Stimulated activated naive CD4-positive, alpha-beta T cell (primary cell): ENCODE measurements around the gene MCM3.
A peak's percentile ranks its signal among the peaks of the same experiment; 100 is the strongest.

ENCODE experiments used
- DNase-seq, 6 experiments: peaks; one replicate each; lab custom pipeline; 2025; lab: John Stamatoyannopoulos, UW

MCM3 gene

DNA sequence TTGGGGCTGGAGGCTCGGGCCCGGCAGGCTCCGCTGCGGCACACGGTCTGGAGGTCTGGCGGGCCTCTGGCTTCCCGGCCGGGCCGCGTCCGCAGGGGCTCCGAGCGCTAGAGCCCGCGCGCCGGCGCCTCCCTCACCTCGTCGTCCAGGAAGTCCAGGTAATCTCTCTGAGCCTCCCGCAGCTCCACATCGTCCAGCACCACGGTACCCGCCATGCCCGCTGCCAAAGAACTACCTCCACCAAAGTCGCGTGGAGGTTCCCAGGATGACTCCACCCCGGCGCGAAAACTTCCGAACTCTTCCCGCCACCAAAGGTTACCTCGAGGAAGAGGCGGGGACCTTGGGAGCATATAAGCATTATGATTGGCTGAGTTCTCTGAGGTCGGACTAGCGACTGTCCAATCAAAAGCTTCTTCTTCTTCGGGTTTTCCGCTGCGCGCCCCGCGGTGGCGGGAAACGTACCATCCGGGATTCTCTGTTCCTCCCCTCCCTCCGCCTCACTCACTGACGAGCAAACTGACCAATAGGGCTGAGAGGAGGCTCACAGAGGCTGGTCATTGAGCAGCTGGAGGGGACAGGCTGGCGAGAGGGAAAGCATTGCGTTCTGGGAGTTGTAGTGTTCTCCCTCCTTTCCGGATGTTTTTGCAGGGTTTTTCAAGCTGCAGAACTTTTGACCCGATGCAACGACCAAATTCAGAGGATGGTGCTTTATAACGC, at the start of gene MCM3:
MCM3 (minus strand) TSS at position 283 of the 717 bp plus-strand sequence; CDS start at position 215, 68 bp downstream.
- DNase-seq = peak; percentile 86 to 98 (median 95)

DNA sequence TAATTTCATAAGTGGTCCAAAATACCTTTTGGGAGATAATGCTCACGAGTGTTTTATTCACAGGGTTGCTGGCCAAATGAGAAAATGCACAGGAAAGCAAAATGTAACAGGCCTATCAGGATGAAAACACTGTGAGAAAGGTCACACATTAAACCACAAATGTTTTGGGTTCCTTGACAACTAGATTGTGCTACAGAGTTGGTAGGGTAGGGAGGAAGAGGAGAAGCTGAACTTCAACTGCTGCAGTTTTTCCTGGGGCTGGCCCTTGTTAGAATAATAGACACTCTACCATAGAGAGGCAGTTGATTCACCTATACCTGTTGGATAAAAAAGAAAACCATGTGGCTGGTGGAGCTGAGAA, 49.3 kb upstream of the MCM3 start:
- peak in 3 of 6 experiments; percentile 34 to 72 (median 65) for DNase-seq

GRCh38 chr6:52331793-52332457, 47.4 kb upstream of the MCM3 start:
- peak in 1 of 6 experiments; percentile 10 for DNase-seq

GRCh38 chr6:52330470-52330869, 45.9 kb upstream of the MCM3 start:
- DNase-seq = no peak

DNA sequence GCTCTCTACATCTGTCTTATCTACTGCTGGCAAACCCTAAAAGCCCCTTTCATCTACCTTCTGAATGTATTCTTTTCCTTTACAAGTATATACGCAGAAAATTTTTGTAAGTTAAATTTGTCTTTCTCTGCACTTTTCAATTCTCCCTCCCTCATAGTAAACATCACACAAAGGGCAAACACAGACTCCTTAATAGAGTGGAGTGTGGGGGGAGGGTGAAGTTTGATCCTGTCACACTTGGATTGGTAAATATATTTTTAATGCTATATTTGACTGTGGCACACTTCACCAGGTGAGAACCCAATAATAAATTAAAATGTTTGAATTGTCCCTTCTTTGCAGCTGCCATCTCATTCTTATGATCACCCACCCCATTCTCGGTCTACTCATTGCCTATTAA, 44.2 kb upstream of the MCM3 start:
- no peak for DNase-seq

GRCh38 chr6:52328303-52328662, 43.7 kb upstream of the MCM3 start:
- no peak for DNase-seq

DNA sequence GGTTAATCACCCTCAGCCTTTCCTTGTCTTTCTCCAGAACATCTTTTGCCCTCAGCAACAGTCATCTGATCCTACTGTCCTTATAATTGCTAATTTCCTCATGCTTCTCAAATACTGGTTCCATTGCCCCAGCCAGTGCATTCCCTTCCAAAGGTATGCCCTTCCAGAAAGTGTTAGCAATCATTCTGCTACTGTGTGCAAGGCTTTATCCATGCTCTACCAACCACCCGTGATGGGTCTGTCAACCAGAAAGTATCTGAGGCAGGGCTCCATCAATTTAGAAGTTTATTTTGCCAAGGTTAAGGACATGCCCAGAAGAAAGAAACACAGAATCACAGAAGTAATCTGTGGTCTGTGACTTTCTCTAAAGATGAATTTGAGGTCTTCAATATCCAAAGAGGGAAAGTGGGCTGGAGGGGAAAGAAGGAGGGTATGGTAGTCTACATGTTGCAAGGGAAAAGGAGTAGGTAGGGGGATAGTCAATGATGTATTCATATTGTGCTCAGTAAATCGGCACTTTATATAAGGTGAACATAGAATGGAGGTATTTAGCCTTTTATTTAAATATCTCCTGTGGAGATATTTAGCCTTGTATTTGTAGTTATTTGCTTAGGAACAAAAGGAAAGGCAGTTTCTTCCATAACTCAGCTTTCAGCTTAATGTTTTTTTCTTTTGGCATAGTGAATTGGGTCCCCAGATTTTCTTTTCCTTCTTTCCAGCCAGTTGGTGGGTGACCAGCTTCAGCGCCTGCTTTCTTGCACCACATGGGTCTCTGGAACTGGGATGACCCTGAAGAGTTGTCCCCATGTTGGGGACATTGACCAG, 42.2 kb upstream of the MCM3 start:
- DNase-seq = no peak

DNA sequence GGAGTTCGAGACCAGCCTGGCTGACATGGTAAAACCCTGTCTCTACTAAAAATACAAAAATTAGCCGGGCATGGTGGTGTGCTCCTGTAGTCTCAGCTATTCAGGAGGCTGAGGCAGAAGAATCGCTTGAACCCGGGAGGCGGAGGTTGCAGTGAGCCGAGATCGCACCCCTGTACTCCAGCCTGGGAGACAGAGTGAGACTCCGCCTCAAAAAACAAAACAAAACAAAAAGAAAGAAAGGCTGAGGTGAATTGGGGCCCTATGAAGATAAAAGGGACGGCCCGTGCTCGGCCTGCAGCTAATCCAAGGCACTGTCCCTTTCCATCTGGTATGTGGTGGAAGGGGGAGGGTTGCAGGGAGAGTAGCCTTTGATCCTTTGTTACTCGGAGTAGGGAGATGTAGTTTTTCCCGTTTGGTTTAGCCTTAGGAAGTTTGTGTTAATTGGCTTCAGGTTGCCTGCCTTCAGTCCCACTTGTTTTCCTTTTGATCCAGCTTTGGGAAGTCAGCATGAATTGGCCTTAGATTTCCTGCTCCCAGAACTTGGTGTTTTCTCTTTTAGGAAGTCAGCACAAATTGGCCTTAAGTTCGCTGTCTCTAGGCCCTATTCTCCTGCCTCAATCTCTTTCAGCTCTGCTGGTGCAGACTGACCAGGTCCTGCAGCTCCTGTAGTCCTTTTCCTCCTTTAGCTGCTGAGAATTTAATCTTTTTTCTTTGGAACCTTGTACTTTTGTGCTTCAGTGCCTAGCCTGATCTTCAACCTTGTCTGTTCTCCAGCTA, 41.3 kb upstream of the MCM3 start:
- no peak for DNase-seq

- no peak for DNase-seq
Observed at GRCh38 chr6:52324189-52324588, 39.6 kb upstream of the MCM3 start.

- DNase-seq = no peak
Observed at GRCh38 chr6:52317841-52318581, 33.5 kb upstream of the MCM3 start.

- DNase-seq = no peak
Observed at GRCh38 chr6:52317211-52317610, 32.7 kb upstream of the MCM3 start.

GRCh38 chr6:52314752-52315151, 30.2 kb upstream of the MCM3 start:
- DNase-seq = no peak

DNA sequence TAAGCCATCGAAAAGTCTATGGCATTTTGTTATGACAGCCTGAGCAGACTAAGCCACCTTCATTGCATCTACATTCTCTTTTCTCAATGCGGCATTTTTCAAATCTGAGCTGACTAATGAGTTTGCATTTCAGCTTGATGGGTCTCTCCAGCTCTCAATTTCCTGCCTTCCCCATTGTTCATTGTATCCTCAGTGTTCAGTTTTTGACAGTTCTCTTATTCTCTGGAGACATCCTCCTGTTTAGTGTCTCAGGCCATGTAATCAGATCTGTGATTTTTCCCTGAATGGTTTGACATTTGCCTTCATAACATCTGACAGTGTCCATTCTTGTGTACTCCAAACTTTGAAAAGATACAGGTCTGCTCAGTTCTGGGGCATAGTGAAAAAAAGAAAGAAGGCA, 27.9 kb upstream of the MCM3 start:
- DNase-seq = no peak

DNA sequence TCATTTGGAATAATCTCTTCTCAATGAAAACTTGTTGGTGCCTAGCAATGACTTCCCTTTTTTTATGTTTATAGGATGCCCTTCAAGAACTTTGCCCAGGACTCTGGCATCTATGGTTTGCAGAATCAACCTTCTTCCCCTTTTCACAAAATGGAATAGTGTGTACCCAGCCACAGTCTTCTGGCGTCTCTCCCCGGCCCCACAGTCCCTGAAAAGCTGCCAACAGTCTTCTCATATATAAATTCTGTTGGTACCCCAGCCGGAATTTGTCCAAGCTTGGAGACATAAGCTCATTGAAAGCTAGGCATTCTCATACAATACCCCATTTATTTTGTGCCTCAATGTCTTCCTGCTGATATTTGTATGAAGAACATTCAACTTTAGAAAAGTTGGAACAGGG, 26.4 kb upstream of the MCM3 start:
- no peak for DNase-seq

DNA sequence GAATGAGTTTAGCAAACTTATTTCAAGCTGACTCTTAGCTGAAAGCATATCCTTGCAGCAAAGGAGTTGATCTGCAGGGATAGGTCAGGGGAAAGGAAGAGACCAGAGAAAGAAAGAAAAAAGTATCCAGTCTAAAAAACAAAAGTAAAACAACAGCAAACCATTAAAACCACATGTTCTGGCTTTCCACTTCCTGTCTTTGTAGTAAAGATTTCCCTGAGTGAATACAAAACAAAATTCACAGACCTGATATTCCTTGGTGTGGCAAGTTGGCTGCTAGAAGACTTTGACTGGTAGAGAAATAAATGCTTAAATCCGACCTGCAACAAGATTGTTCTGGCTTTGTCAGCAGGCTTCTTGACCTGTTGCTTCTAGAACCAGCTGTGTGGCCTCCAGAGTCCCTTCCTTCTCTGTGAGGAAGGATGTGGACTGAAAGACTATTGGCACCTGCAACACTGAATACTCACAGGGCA, 23.4 kb upstream of the MCM3 start:
- peak in 3 of 6 experiments; percentile 62 to 68 (median 68) for DNase-seq

DNA sequence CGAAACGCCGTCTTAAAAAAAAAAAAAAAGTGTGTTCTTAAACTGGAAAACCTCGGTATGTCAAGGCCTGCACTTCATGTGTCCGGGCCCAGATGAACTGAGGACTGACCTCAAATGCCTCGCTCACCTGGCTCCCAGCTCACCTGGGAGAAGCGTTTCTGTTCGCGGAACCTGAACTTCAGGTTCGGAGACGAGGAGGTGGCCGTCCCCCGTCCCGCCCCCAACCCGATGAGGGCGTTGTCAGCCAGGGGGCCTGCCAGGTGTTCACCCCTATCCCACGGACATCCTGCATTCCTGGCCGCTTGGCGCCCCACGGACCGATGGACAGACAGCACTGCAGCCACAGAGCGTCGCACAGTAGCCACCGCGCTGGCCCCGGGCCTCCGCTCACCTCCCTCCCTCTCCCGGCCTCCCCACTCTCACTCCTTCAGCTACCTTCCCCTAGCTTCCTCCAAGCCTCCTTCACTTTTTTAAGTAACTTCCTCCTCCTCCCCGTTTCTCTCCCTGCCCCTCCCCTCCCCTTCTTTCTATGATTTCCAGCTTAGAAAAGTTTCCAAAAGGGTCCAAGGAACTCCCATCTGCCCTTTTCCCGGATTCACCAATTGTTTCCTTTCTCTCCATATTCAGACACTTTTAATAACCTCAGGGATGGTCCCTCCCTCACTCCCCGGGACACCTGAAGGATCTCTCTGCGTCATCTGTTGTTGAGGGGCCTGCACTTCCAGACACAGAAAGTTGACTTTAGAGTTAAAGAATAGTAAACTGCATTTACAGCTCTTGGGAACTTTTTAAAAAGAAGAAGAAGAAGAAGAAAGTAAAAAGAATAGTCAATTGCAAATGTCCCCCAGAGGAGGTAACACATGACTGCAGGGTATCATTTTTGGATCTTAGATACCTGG, 22.7 kb upstream of the MCM3 start:
- DNase-seq = no peak

GRCh38 chr6:52305948-52306767, 21.6 kb upstream of the MCM3 start:
- peak in 2 of 6 experiments; percentile 22 to 24 for DNase-seq

DNA sequence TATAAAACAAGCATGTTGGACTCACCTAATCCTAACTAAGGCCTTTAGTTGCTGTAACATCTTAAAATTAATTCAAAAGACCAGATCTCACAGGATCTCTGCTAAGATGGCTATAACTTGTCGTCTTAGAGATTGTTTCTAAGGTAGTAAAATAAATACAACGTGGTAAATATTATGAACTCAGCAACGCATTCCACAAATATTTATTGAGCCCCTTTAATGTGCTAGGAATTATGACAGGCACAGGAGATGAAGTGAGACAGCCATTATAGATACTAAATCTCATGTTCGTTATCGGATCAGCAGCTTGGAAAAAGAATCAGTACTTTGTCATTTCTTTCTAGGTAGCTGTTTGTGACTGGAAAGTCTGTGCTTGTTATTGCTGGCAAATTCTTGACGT, 20.9 kb upstream of the MCM3 start:
- DNase-seq = peak in 1 of 6 experiments; percentile 10

GRCh38 chr6:52304983-52305390, 20.4 kb upstream of the MCM3 start:
- DNase-seq = no peak
